Measurements from ENCODE around the gene TENM4.

TENM4 gene

GRCh38 chr11:79026803-79027445 lies 413.9 kb downstream of the TENM4 start:
- DNase-seq (ENCODE audit: low read depth, low spot score), result no peak

- no peak for DNase-seq (ENCODE audit: low read depth, low spot score)
Observed at GRCh38 chr11:79025622-79026021, 415.2 kb downstream of the TENM4 start.

GRCh38 chr11:79025097-79025496 lies 415.7 kb downstream of the TENM4 start:
- DNase-seq (ENCODE audit: low read depth, low spot score), result no peak

- DNase-seq (ENCODE audit: low read depth, low spot score), result no peak
Observed at GRCh38 chr11:79022265-79022664, 418.6 kb downstream of the TENM4 start.

GRCh38 chr11:79021601-79022000 lies 419.2 kb downstream of the TENM4 start:
- DNase-seq (ENCODE audit: low read depth, low spot score), result no peak

GRCh38 chr11:79019975-79020374 lies 420.9 kb downstream of the TENM4 start:
- DNase-seq (ENCODE audit: low read depth, low spot score), result no peak

GRCh38 chr11:79019277-79019676 lies 421.6 kb downstream of the TENM4 start:
- DNase-seq (ENCODE audit: low read depth, low spot score), result no peak

- DNase-seq (ENCODE audit: low read depth, low spot score), result no peak
Observed at GRCh38 chr11:79018371-79018849, 422.4 kb downstream of the TENM4 start.

- no peak for DNase-seq (ENCODE audit: low read depth, low spot score)
Observed at GRCh38 chr11:79017811-79018210, 423.0 kb downstream of the TENM4 start.

GRCh38 chr11:79013509-79013908 lies 427.3 kb downstream of the TENM4 start:
- no peak for DNase-seq (ENCODE audit: low read depth, low spot score)

- no peak for DNase-seq (ENCODE audit: low read depth, low spot score)
Observed at GRCh38 chr11:79011357-79011756, 429.5 kb downstream of the TENM4 start.

- DNase-seq (ENCODE audit: low read depth, low spot score), result no peak
Observed at GRCh38 chr11:79007771-79008402, 432.9 kb downstream of the TENM4 start.

GRCh38 chr11:79006854-79007253 lies 434.0 kb downstream of the TENM4 start:
- no peak for DNase-seq (ENCODE audit: low read depth, low spot score)

- no peak for DNase-seq (ENCODE audit: low read depth, low spot score)
Observed at GRCh38 chr11:78996007-78996406, 444.8 kb downstream of the TENM4 start.

GRCh38 chr11:78995171-78995570 lies 445.7 kb downstream of the TENM4 start:
- DNase-seq (ENCODE audit: low read depth, low spot score), result no peak

GRCh38 chr11:78993802-78994430 lies 446.9 kb downstream of the TENM4 start:
- DNase-seq (ENCODE audit: low read depth, low spot score), result no peak

GRCh38 chr11:78991681-78992080 lies 449.1 kb downstream of the TENM4 start:
- no peak for DNase-seq (ENCODE audit: low read depth, low spot score)

GRCh38 chr11:78990261-78990660 lies 450.6 kb downstream of the TENM4 start:
- DNase-seq (ENCODE audit: low read depth, low spot score), result no peak

- no peak for DNase-seq (ENCODE audit: low read depth, low spot score)
Observed at GRCh38 chr11:78987748-78988147, 453.1 kb downstream of the TENM4 start.

- DNase-seq (ENCODE audit: low read depth, low spot score), result no peak
Observed at GRCh38 chr11:78986305-78986704, 454.5 kb downstream of the TENM4 start.

- DNase-seq (ENCODE audit: low read depth, low spot score), result no peak
Observed at GRCh38 chr11:78985663-78986062, 455.2 kb downstream of the TENM4 start.

- DNase-seq (ENCODE audit: low read depth, low spot score), result no peak
Observed at GRCh38 chr11:78982473-78982872, 458.4 kb downstream of the TENM4 start.

- DNase-seq (ENCODE audit: low read depth, low spot score), result no peak
Observed at GRCh38 chr11:78981153-78981552, 459.7 kb downstream of the TENM4 start.

Data from iPS DF 19.7 (cell line).